ENCODE data around the gene MYH9.

MYH9 gene

DNA sequence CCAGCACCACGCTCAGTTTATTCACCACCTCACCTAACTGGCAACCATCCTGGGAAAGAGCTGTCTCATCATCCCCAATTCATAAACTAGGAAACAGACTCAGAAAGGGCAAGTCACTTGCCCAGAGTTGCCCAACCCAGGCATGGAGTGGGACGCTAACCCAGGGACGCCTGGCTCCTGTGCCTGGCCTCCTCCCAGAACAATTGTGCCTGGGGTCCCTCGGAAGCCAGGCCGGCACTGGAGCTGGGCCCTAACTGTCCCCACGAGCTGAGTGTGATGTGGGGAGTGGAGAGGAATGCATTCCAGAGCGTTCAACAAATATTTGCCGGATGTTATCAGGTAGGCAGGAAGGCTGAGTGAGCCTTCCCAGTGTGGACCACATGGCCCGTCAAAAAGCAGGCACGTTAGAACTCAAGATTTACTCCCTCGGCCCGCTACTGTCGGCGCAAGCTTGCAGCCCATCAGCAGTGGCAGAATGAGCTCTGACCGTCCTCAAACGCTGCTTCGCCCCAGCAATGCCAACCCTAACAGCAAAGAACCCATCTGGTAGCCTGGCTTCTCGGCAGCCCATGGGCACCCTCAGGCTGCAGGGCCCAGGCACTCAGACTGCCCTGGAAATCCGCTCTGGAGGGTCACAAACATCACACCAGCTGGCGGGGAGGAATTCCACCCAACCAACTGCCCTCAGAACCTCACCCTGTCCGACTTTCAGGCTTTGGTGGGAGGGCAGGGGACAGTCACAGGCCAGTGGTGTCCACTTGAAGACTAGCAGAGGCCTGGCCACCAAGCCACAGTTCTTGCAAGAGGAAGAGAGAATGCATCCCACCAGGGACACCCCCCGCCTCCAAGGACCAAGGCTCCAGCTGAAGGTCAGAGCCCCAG is 35.6 kb downstream of the MYH9 start:
- peak in 1 of 51 donors; percentile 36 for DNase-seq

DNA sequence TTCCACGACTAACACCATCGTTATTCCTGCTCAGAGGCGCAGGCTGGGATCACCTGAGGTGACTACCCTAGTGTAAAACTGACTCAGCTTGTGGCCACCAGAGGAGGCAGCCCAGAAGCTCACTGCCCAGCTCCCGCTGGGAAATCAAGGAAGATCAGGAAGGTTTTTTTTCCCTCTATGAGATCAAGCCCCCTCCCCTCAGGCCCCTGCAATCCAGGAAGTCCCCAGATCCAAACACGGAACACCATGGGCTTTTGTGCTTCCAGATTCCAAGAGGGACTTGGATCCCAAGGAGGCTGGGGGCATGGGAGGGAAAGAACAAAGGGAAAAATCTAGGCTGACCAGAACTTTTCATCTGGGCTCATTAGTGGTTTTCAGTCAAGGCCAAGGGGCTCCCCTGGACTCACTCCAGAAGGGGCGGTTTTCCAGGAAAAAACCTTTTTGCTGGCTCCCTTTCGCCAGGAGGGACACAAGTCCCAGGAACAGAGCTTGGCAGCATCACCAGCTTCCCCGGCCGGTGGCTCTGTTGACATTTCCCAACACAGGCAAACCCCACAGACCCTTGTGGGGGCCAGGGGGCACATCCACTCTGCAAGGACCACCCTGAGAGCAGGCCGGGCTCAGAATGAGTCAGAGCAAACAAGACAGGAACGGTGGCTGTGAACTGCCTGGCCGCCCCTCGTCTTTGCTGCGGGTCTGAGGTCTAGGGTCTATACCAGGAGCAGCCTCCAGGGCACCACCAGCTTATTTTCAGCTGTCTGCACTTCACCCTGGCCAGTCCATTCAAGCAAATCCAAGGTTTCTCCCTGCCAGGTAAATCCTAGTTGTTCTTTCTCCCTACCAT is 36.8 kb downstream of the MYH9 start:
- peak in 19 of 51 donors; percentile 7 to 65 (median 36) for DNase-seq

DNA sequence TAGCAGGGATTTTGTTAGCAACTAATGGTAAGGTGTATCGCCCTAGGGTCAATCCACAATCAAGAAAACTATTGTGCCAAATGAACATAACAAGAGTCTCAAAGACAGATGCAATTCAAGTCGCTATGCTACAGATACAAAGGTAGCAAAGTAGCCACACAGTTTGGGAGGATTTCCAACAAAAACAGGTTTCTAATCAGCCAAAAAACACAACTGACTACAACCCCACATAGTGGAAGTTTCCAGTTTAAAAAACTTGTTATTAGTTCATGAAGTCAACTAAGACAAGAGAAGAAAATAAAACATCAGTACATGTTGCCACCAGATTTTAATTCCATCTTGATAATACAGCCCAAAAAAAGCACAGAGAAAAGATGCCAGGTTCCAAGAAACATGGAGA is 38.0 kb downstream of the MYH9 start:
- DNase-seq = no peak

DNA sequence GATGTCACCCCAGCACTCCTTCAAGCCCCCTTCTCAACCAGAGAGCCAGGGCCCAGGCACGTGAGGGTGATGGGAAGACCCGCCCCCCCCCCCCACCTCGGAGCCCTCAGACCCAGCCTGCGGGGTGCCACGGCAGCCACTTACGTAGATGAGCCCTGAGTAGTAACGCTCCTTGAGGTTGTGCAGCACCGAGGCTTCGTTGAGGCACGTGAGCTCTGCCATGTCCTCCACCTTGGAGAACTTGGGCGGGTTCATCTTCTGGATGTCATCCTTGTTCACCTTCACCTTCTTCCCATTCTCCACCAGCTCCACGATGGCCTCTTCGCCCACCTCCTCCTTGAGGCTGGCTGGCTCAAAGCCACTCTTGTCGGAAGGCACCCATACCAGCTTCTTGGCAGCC is 39.0 kb downstream of the MYH9 start:
- no peak for DNase-seq

DNA sequence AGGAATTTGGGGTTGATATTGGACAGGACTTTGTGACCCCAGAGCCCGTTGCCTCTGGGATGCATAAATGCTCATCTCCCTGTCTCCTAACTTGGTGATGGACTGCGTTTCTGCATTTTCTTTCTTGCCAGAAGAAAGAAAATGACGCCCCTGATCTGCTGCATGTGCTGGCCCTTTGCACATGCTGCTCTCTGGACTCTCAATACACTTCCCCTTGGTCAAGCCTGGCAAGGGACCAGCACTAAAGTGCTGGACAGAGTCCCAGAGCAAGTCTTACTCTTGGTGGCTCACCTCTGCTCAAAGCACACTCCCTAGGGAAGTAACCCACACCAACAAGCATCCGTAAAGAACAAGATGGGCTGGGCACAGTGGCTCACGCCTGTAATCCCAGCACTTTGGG is 40.7 kb downstream of the MYH9 start:
- DNase-seq = no peak

DNA sequence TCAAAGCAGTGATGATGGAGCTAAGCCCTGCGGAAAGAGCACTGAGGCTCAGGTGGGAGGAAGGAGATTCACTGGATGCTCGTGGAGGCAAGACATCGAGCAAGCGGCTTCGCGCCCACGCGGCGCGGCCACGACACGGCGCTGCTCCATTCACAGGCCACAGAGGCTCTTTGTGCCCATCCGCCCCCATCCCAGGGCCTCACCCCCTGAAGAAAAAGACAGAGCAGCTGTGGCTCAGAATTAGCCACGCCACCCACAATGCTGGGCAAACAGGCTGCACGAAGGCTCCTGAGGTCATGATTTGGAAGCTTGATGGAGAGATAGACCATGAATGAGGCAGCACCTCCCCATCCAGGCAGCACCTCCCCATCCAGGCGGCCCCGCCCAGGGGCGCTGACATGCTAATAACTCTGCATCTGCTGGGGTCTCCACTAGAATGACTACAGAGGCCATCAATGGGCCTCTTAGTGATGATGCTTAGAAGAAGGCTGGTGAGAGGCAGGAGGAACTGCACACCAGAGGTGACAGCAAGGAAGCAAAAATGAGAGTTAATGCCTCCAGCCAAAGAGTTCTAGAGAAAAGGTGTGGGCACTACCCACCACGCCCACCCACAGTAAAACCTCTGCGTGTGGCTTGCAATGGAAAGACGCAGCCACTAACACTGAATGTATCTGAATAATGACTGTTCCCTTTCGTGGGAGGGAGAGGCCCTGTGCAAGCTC is 43.5 kb downstream of the MYH9 start:
- peak in 35 of 51 donors; percentile 31 to 85 (median 66) for DNase-seq

DNA sequence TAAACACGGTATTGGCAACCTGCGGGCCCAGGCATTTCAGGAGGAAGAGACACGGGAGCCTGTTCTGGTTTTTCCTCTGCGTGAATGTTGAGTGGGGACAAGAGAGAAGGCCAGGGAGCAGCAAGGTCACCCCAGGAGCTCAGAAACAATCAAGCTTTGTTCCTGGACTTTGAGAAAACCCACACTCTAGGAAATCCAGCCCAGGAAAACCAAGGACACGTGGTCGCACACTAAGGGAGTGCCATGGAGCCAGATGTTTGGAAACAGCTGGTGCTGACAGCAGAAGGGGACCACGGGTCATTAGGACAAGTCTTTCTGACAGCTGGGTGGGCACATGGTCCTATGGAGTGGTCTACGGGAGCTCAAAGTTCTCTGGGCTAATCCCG is 44.1 kb downstream of the MYH9 start:
- DNase-seq = peak in 15 of 51 donors; percentile 37 to 85 (median 60)

DNA sequence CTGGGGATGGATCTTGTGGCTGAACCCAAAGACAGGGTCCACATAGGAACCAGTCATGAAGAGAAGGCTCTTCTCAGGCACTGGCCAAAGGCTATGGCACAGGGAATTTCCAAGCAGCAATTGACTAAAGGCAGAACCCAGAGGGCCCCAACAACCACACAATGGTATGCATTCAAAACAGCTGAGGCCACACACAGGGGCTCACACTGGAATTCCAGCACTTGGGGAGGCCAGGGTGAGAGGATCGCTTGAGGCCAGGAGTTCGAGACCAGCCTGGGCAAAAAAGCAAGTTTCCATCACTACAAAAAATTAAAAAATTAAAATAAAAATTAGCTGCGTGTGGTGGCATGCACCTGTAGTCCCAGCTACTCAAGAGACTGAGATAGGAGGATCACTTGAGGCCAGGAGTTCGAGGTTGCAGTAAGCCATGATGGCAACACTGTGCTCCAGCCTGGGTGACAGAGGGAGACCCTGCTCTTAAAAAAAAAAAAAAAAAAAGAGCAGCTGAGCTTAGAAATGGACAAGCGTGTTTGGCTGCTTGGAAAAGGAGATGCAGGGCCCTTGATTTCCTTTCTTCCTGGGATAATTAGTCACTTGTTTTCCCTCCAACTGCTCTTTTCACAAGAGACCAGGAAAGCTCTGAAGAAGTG is 44.6 kb downstream of the MYH9 start:
- no peak for DNase-seq

DNA sequence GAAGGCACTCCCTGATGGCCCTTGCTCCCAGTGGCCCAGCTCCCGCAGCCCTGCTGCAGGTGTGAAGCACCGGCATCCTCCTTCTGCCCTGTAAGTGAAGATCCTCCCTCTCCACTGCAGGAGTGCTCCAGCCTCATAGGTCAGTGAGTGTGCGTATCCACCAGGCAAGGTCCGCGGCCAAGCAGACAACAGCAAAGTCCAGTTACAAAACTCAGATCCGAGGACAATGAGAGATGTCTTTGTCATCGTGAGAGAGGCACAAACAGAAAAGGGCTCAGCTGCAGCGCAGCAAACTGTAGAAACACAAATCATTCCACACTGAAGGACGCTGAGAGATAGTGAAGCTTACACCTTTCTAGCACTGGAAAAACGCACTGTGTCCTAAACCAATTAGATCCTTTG is 46.1 kb downstream of the MYH9 start:
- DNase-seq = peak in 23 of 51 donors; percentile 28 to 81 (median 47)

DNA sequence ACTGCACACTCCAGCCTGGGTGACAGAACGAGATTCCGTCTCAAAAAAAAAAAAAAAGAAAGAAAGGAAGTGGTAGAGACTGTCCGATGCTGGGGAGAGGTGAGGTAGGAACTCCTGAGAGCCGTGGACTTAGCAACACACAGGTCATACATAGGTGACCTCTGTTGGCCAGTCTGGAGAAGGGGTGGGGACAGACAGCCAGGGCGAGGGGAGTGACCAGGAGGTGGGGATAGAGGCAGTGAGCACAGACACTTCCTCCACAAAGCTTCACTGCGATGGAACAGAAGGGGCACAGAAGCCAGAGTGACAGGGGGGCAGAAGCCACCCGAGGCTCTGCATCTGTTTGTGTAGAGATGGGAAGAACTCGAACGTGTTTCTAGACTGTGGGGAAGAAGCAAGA is 47.1 kb downstream of the MYH9 start:
- DNase-seq = peak in 1 of 51 donors; percentile 22

DNA sequence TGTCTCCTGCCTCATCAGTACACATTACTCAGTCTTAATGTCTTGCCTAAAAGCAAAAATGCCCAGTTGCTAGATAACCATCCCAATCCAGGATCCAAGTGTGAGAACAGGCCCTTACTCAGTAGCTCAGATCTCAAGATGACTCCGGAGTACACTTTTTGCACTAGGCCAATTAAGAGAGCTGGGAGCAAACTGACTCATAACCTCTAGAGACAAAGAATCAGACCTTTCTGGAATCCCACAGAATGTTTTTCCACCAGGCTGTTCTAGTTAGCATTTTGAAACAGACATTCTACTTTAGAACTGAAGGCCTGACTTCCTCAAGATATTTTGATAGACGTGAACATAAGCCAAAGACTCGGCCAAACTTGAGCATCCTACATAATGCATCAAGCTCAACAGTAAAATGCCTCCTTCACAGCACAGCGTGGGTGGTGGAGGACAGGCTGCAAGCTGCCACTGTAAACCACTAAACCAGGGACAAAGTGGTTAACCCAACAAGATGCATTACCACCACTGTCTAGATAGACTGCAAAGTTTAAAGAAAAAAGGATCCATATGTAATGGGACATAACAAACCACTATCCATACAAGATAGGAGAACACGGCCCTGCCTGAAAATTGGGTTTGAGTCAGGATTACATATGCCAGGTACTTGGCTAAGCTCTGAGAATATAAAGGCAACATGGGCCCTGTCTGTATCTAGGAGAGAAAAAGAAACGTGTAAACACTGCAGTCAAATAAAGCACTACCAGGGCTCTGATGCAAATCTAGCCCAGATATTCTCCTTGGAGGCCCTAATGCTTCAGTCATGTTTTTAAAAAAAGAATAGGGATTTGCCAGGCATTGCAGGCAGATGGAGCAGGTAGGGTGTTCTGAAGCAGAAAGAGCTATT is 48.3 kb downstream of the MYH9 start:
- DNase-seq = no peak

DNA sequence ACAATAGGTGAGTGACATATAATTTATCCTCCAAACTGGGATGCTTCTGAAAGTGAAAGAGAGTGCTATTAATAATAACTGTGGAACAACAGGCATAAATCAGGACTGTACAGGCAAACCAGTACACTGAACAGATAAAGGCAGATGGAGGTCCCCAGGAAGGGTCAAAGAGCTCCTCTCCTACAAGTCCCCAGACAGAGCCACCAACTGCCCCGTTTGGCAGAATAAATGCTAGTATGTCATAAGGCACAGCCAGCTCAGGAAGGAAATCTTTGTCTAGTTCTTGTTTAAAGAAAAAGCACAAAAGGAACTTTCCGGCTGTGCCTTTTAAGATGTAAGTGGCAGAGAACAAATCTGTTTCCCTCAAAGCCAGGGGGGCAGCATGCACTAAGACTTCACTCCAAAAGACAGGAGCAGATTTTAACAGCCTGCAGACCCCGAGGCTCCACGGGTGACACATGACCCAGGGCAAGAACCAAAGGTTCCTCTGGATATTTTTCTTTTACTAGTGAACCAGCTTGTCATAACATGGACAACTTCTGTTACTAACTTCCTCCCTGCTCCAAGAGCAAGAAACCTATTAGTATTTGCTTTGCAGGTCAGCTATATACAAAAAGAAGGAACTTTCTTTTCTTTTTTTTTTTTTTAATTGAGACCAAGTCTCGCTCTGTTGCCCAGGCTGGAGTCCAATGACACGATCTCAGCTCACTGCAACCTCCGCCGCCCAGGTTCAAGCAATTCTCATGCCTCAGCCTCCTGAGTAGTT is 50.2 kb downstream of the MYH9 start:
- DNase-seq = peak in 1 of 51 donors; percentile 17

DNA sequence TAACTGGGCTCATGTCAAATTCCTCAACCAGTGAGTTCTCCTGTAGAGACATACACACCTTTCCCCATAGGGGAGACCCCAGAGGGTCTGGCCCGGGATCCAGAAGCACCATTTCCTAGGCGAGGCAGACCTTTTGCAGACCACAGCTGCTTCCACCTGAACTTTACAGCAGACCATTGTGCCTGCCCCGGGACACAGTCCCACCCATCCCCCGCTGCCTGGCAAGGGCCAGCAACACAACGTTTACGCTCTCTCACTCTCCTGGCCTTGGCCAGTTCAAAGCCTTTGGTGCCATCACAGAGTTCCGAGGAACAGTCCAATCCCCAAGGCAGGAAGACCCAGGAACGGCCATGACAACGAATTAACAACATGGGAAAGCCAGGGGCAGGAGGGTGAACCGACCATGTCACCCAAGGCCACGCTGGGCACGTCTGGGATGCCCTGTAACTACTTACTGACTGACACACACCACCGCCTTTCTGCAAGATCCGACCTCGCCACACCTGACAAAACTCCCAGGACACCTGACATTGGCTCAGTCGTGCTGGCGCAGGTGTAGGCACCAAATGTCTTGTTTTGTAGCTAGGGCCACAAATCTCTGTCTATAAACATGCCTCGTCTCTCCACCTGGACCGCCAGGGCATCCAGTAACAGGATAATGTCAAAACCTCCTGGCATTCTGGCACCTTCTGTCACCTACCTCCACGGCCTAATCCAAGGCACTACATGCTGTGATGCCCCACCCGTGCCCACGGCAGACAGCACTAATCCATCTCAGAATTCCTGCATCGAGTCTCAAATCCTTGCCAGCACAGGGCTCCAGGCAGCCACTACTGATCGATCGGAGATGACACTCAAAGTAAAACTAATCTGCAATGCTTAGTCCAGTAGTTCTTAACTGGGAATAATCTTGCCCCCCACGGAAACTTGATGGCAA is 51.3 kb downstream of the MYH9 start:
- peak in 4 of 51 donors; percentile 18 to 36 (median 28) for DNase-seq

DNA sequence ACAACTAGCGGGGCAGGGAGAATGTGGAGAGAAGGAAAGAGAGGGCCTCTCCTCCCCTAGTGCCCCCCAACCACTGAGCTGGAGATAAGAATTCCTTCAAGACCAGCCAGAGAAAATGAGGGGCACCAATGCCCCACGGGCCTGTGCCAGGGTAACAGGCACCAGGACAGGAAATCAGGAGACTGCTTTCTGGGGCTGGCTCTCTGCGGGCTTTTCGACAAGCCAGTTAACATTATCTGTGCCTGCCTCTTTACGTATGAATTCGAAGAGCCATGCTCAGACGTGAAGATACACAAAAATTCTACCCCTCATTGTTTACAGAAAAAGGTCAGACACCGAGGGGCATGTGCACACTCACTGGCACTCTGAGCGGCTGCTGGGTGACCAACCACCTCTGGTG is 52.1 kb downstream of the MYH9 start:
- peak in 2 of 51 donors; percentile 51 to 68 for DNase-seq

DNA sequence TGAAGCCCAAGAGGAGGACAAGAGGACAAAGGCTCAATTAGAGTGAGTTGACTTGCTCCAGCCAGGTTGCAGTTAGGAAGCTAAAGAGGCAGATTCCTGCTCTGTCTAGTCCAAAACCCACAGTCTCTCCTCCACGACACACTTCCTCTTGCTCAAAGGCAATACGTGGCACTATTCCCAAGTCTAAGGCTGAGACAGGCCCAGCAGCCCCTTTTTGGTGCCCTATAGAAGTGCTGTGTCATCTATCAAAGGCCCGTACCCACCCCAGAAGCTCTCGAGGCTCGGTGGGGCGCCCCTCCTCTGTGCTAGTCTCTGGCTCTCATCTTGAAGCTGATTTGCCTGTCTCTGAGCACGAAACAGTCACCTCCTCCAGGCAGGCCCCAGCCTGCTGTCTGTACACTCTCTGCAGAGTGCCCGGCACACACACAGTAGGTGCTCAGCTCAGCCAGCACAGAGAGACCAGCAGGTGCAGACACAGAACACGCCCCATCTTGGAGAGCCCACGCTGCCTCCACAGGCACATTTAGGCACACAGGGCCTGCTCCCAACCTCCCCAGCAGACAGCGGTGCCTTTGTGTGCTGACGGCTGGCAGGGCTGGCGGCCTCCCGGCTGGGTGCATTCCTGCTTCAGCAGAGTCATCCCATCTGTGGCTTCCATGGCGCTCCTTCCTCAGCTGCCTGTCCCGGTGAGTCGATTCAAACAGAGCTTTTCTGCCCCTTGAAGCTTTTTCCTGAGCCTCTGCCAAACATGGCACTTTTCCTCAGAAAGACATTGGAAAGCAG is 52.8 kb downstream of the MYH9 start:
- DNase-seq = peak in 45 of 51 donors; percentile 22 to 89 (median 67)

DNA sequence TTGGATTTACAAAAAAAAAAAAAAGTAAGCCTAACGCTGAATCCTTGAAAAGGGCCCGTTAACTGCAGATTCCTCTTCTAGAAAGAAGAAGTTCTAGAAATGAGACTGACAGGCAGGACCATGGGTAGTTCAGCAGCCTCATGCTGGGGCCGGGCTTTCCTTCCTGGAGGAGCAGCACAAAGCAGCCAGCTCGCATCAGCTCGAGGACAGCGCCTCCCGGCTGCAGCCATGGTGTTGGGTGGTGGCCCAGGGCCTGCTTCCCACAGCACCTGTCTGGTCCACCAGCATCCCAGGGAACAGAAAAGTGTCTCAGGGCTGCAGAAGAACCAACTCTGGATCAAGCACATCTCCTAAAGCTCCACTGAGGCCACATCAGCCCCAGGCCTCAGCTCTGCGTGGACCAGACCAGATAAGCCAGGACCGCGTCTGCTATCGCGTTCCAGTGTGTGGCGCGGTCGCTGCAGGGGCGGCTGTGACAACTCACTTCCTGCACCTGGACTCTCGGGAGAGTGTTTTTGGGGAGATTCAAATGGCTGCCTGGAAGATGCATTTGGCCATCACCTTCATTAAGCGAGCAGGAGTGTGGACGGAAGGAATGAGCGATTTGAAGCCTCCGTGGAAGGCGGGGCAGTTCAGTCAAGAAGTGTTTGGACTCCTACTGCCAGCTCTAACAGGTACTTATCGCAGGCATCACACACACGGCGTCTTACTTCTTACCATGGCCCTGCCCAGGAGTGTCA is 53.5 kb downstream of the MYH9 start:
- DNase-seq = peak in 3 of 51 donors; percentile 20 to 60 (median 29)

DNA sequence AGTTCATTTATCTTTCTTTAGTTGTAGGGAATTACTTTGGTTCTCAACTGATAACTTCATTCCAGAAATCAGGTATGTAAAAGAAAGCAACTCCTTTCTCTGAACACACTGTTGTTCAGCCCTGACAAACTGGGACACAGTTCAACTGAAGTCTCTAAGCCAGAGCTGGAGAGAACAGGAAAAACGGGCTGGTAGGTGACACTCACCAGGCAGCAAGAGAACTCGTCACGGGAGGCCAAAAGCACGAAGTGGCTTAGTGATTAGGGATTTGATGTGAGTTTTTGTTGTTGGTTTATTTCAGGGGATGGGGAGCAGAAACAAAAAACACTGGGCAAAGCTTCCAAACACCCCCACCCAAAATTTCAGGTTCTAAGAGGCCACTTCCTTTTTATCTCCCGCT is 54.1 kb downstream of the MYH9 start:
- DNase-seq = no peak
